Right ventricle myocardium inferior (tissue), 1 donor: ENCODE results near the gene MAP2K1. TPM values are rescaled to one million over a fixed set of nuclear protein-coding genes. Genes with fewer than 3 reads are reported as not detected.
A peak's percentile ranks its signal among the peaks of the same experiment; 100 is the strongest.
"Not testable (repeated sequence)": the region's sequence is repeated elsewhere in the genome, so short reads cannot be mapped to it uniquely, and the experiment has no call there.

Experiments used
- ATAC-seq: fragments of 200-7000 bp; cut with Tn5 transposase; one replicate; pipeline ENCODE4 v1.9.1; 2020; ENCODE audit warnings: mild to moderate bottlenecking, moderate library complexity
- DNase-seq: peaks from one replicate; pipeline ENCODE4 v3.0.0; 2021; ENCODE audit errors: missing footprints
- intact Hi-C: fragments of 100-400 bp; cut with DNase I; formaldehyde crosslinking; loops from one replicate; pipeline ENCODE4 v1.11.0; 2022
- total RNA-seq: library from RNA; stranded (reverse); fragmentation: NEBNext Ultra II Directional; extraction: Animal tissue kit (Norgen Biotek cat#: 25700); gene quantifications from one replicate; pipeline ENCODE4 v1.2.1, GENCODE V29; 2021
- donor health status: DM: no; HTN: yes; CAD: no; lungs with severe emphysema.

Gene MAP2K1
- total RNA-seq, 1 donor from 2014 or later, result 47.3 TPM

DNA sequence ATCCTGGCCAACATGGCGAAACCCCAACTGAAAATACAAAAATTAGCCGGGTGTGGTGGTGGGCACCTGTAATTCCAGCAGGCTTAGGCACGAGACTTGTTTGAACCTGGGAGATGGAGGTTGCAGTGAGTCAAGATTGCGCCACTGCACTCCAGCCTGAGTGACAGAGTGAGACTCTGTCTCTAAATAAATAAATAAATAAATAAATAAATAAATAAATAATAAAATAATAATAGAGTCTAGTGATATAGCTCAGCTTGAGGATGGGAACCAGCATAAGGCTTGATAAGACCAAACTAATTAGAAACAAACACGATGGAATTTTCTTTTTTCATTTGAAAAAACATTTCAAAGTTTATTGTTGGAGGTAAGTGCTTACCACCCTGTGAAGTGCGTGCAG lies 74.6 kb downstream of the MAP2K1 start:
- DNase-seq, intact Hi-C loops, ATAC-seq: not testable (repeated sequence)

GRCh38 chr15:66461917-66462316 lies 75.2 kb downstream of the MAP2K1 start:
- intact Hi-C loops, result no loop called here
- DNase-seq (no peak), ATAC-seq (no peak)

GRCh38 chr15:66462627-66463026 lies 75.9 kb downstream of the MAP2K1 start:
- DNase-seq (no peak), ATAC-seq (peak; percentile 76)
- intact Hi-C loops, result no loop called here

DNA sequence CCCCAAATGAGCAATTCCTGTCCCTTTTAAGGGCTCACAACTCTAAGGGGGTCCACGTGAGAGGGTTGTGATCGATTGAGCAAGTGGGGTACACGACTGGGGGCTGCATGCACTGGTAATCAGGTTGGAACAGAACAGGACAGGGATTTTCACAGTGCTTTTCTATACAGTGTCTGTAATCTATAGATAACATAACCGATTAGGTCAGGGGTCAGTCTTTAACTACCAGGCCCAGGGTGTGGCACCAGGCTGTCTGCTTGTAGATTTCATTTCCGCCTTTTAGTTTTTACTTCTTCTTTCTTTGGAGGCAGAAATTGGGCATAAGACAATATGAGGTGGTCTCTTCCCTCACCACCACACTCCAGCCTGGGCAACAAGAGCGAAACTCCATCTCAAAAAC lies 78.6 kb downstream of the MAP2K1 start:
- DNase-seq, intact Hi-C loops, ATAC-seq: not testable (repeated sequence)

- DNase-seq, intact Hi-C loops, ATAC-seq: not testable (repeated sequence)
Observed at GRCh38 chr15:66467162-66468040, 80.7 kb downstream of the MAP2K1 start.

DNA sequence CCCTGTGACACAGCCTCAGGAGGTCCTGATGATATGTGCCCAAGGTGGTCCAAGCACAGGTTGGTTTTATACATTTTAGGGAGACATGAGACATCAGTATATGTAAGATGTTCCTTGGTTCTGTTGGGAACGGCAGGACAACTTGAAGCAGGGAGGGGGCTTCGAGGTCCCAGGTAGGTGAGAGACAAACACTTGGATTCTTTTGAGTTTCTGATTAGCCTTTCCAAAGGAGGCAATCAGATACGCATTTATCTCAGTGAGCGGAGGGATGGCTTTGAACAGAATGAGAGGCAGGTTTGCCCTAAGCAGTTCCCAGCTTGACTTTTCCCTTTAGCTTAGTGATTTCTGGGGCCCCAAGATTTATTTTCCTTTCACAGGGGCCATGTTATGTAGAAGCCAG lies 84.1 kb downstream of the MAP2K1 start:
- intact Hi-C loops, DNase-seq, ATAC-seq: not testable (repeated sequence)

DNA sequence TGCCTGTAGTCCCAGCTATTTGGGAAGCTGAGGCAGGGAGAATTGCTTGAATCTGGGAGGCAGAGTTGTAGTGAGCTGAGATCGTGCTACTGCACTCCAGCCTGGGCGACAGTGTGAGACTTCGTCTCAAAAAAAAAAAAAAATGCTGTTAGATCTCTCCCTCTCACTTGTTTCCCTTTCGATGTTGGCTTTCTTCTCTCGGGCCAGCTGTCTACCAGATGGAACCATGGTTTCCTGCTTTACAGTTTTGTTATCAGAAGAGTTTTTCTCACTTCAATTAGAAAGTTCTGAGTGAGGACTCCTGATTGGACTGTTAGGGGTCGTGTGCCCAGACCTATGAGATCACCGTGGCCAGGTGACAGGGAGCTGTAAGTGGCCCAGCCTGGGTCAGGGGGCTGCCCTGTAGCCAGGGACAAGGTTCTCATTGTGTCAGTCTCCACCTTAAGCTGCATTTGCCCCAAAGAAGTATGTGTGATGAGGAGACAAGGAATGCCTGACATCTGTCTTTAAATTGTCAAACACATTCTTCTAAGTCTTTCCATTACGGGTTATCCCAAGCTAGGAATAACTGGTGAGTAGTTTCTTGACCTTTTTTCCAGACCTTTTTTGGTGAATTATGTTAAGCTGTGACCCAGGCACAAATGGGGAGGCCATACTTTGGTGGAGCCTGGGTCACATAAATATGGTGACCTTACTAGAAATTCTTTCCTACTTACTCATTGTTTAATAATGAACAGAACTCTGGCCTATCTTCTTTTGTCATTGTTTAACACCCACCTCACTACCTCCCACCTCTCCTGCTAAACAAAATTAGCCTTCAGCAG lies 85.7 kb downstream of the MAP2K1 start:
- DNase-seq, result no peak
- ATAC-seq, result peak; percentile 64
- intact Hi-C loops, result no loop called here

GRCh38 chr15:66474135-66474534 lies 87.4 kb downstream of the MAP2K1 start:
- intact Hi-C loops, result no loop called here
- DNase-seq (no peak), ATAC-seq (no peak)

- intact Hi-C loops, result no loop called here
- ATAC-seq (no peak), DNase-seq (no peak)
Observed at GRCh38 chr15:66474963-66475362, 88.3 kb downstream of the MAP2K1 start.

GRCh38 chr15:66476535-66476934 lies 89.8 kb downstream of the MAP2K1 start:
- ATAC-seq, result no peak

DNA sequence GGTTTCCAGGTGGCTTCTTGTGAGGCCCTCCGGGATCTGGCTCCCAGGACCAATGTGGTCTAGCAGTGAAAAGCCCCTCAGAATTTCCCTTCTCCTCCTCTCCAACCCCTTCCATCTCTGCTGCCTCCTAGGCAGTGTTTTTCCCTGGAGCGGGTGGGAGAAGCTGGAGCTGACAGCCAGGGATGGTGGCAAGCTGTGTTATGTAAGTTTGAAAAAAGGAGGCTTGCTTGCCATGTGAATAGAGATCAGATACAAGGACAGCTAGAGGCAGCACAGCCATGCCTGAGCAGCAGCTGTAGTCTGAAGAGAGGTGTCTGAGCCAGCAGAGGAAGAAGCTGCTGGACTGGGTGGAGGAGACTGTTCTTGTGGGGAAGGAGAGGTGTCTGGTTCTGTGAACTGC lies 90.3 kb downstream of the MAP2K1 start:
- ATAC-seq (no peak), DNase-seq (no peak)
- intact Hi-C loops, result no loop called here

More at GRCh38 chr15:66476535-66476934, 89.8 kb downstream of the MAP2K1 start:
- intact Hi-C loops, result no loop called here
- no peak for DNase-seq

GRCh38 chr15:66480267-66480666 lies 93.6 kb downstream of the MAP2K1 start:
- DNase-seq, result no peak
- intact Hi-C loops, result no loop called here
- ATAC-seq, result no peak

- ATAC-seq (no peak), DNase-seq (no peak)
- intact Hi-C loops, result no loop called here
Observed at GRCh38 chr15:66481107-66481856, 94.6 kb downstream of the MAP2K1 start.

GRCh38 chr15:66482539-66482938 lies 95.8 kb downstream of the MAP2K1 start:
- no peak for DNase-seq
- intact Hi-C loops, result no loop called here
- ATAC-seq, result peak; percentile 75

GRCh38 chr15:66483131-66483566 lies 96.4 kb downstream of the MAP2K1 start:
- peak; percentile 26 for ATAC-seq
- no peak for DNase-seq
- intact Hi-C loops, result no loop called here

GRCh38 chr15:66484539-66485112 lies 97.9 kb downstream of the MAP2K1 start:
- no peak for ATAC-seq
- intact Hi-C loops, result no loop called here
- no peak for DNase-seq

- no peak for DNase-seq
- ATAC-seq, result no peak
- intact Hi-C loops, result no loop called here
Observed at GRCh38 chr15:66486887-66487286, 100.2 kb downstream of the MAP2K1 start.

DNA sequence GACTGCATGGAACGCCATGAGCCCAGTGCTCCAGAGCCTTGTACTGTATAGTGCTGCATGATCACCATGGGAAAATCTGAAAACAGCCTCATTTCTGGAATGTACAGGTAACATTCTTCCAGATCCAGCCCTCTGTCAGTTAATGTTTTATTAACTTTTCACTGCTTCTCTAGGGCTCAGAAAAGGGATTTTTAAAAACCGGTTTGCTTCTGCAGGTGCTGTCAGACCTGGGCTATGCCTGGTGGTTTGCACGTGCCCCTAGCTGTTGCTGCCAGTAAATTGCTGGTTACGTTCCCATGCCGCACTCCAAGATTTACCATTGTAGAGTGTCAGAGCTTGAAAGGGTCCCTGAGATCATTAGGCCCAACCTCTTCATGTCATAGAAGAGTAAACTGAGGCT lies 101.8 kb downstream of the MAP2K1 start:
- ATAC-seq (no peak), DNase-seq (no peak)
- intact Hi-C loops, result no loop called here
